LNCAP (cell line): ENCODE data around the gene CADM1.

Experiments used
- CTCF ChIP-seq: fragments of 450-650 bp; IDR thresholded peaks from 2 replicates; pipeline ENCODE4 v1.5.1; 2017; ENCODE audit warnings: mild to moderate bottlenecking

The CADM1 gene

DNA sequence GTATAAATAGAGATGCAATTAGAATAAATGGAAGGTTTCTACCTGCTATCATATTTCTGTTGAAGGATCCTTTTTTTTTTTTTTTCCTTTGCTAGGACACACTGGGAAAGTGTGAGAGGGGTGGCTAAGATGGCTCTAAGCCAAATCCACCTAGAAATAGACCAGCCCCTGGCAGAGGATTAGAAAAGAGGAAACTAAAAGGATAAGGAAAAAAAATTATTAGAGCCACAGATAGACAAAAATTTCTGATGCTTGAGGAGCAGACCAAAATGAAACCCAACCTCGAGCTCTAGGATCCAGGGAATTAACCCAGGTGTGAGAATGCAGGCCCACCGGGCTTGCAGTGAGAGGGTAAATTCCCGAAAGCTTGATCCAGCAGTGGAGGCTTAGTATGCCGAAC is 262.3 kb downstream of the CADM1 start:
- no peak for TF ChIP-seq CTCF

DNA sequence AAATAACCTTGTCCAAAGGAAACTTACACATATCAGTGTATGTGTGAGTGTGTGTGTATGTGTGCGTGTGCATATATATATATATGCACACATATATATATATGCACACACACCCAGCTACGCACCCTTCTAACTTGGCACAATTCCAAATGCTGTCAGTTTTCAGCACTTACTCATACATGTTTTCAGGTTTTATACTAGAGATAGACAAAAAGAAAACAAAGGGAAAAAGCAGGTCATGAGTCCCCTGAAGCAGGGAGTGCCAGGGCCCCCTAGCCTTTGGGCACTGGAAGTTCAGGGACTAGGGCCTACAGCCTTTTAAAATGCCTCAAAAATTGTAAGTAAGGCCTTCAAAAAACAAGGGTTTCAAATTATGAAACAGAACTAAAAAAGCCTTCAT is 265.4 kb downstream of the CADM1 start:
- TF ChIP-seq CTCF = no peak

DNA sequence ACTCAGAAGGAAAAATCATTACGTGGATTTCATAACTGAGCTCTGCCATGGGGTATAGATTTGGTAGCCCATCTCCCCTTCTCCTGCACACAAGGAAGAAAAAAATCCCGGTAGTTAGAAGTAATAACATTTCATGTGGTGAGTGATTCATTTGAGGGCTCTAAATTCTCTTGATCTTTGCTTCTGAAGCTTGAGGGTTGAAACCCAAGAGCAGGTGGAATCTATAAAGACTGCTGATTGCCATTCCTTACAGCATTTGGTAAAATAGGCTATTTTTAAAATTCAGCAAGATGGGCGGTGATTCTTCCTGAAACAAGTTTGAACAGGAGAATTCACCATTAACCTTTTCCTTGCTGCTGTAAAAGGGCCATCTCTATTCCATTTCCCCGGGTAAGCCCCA is 266.1 kb downstream of the CADM1 start:
- no peak for TF ChIP-seq CTCF

GRCh38 chr11:115237578-115237977 is 266.6 kb downstream of the CADM1 start:
- no peak for TF ChIP-seq CTCF

DNA sequence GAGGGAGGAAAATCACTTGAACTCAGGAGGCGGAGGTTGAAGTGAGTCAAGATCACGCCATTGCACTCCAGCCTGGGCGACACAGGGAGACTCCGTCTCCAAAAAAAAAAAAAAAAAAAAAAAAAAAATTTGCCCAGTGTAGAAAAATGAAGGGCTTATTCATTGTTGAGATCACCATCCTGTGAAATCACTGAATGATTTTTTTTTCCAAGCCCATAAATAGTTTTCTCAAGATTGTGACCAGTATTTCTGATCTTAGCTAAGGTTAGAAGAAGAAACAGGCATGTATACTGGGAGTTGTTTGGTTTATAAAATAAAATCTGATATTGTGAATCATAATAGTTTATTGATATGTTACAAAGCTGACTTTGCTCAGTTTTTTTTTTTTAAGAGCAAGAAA is 269.4 kb downstream of the CADM1 start:
- no peak for TF ChIP-seq CTCF

GRCh38 chr11:115226556-115226955 is 277.7 kb downstream of the CADM1 start:
- no peak for TF ChIP-seq CTCF

GRCh38 chr11:115224551-115224950 is 279.7 kb downstream of the CADM1 start:
- no peak for TF ChIP-seq CTCF

- no peak for TF ChIP-seq CTCF
Measured at GRCh38 chr11:115222863-115223530, 281.2 kb downstream of the CADM1 start.
